ENCODE results near the gene AGPAT4. TPM values are rescaled to one million over a fixed set of nuclear protein-coding genes. Genes with fewer than 3 reads are reported as not detected.

Gene AGPAT4
- total and polyA plus RNA-seq, 2 donors (not counting 1 experiment from before 2014, with no cell fraction given), result 4.4 to 6.1 TPM

- Histone ChIP-seq H3K9me3 (ENCODE audit: control extremely low read depth in 1 of 3, control insufficient read depth in 2 of 3, insufficient read depth in 1 of 3, low read length in 2 of 3) (peaks cover 0 to 3% (median 0%) of the 10 kb centered on the region in 3 donors), H2AFZ (ENCODE audit: insufficient read depth, low read depth, low read length, poor library complexity, severe bottlenecking) (no peak overlapping the region), H3K4me1 (ENCODE audit: control insufficient read depth in 2 of 2, insufficient read depth in 2 of 2, low read length in 2 of 2) (peaks cover 6 to 12% of the 10 kb centered on the region in 2 donors), H3K4me3 (ENCODE audit: control extremely low read depth in 1 of 5, extremely low read depth in 1 of 5, insufficient read depth in 1 of 5, low read depth in 2 of 5, low read length in 4 of 5) (no peak overlapping the region), H3K27me3 (replicated peaks in 1 of 4; ENCODE audit: control extremely low read depth in 1 of 4, control insufficient read depth in 3 of 4, insufficient read depth in 4 of 4, low read length in 3 of 4) (peaks cover 0 to 2% (median 0%) of the 10 kb centered on the region in 4 experiments), H3K9ac (ENCODE audit: low read length) (no peak overlapping the region), H3K4me2 (replicated peaks; ENCODE audit: low read depth, low read length, poor library complexity, severe bottlenecking) (no peak overlapping the region), H3K27ac (ENCODE audit: low read length in 2 of 2) (no peak overlapping the region), H4K20me1 (ENCODE audit: control insufficient read depth, insufficient read depth, low read length, poor library complexity, severe bottlenecking) (no peaks in the 10 kb centered on the region), H3K79me2 (ENCODE audit: control insufficient read depth, insufficient read depth, low read length) (peaks cover 6% of the 10 kb centered on the region), H3K36me3 (replicated peaks in 1 of 2; ENCODE audit: control extremely low read depth in 1 of 2, control insufficient read depth in 1 of 2, extremely low read depth in 1 of 2, insufficient read depth in 2 of 2, low read length in 1 of 2) (no peaks in the 10 kb centered on the region)
- WGBS (ENCODE audit: insufficient coverage), result 100% methylated on average over 4 of the region's 6 CpGs
- Mint-ChIP-seq H3K27ac (no peak overlapping the region), H3K9me3 (ENCODE audit: insufficient read depth) (no peaks in the 10 kb centered on the region), H3K4me3 (no peak overlapping the region), H3K27me3 (no peaks in the 10 kb centered on the region), H3K4me1 (peaks cover 16% of the 10 kb centered on the region)
- intact Hi-C loops (cut with micrococcal nuclease), result no loop called here
- ATAC-seq (ENCODE audit: low read depth) (no peak), DNase-seq (no peak)
- ChIA-PET CTCF (no interaction called here), POLR2A (no interaction called here)
- TF ChIP-seq EZH2 (IDR thresholded peaks at IDR 0.05; ENCODE audit: borderline replicate concordance, insufficient read depth, low read depth, low read length, poor library complexity, severe bottlenecking) (no peak), CTCF (IDR thresholded peaks at IDR 0.05) (no peak)
Observed at GRCh38 chr6:161269310-161269709, 4.6 kb downstream of the AGPAT4 start.

- no peak overlapping the region for H3K4me3 Mint-ChIP-seq
- Histone ChIP-seq H4K20me1 (ENCODE audit: control insufficient read depth, insufficient read depth, low read length, poor library complexity, severe bottlenecking) (no peaks in the 10 kb centered on the region), H3K36me3 (replicated peaks in 1 of 2; ENCODE audit: control extremely low read depth in 1 of 2, control insufficient read depth in 1 of 2, extremely low read depth in 1 of 2, insufficient read depth in 2 of 2, low read length in 1 of 2) (no peaks in the 10 kb centered on the region), H2AFZ (ENCODE audit: insufficient read depth, low read depth, low read length, poor library complexity, severe bottlenecking) (no peak overlapping the region), H3K27ac (ENCODE audit: low read length in 2 of 2) (no peak overlapping the region), H3K79me2 (ENCODE audit: control insufficient read depth, insufficient read depth, low read length) (peaks cover 6% of the 10 kb centered on the region), H3K9ac (ENCODE audit: low read length) (no peak overlapping the region), H3K9me3 (ENCODE audit: control extremely low read depth in 1 of 3, control insufficient read depth in 2 of 3, insufficient read depth in 1 of 3, low read length in 2 of 3) (peaks cover 0 to 3% (median 0%) of the 10 kb centered on the region in 3 donors), H3K4me3 (ENCODE audit: control extremely low read depth in 1 of 5, extremely low read depth in 1 of 5, insufficient read depth in 1 of 5, low read depth in 2 of 5, low read length in 4 of 5) (no peak overlapping the region), H3K4me2 (replicated peaks; ENCODE audit: low read depth, low read length, poor library complexity, severe bottlenecking) (no peak overlapping the region), H3K27me3 (replicated peaks in 1 of 4; ENCODE audit: control extremely low read depth in 1 of 4, control insufficient read depth in 3 of 4, insufficient read depth in 4 of 4, low read length in 3 of 4) (no peaks in the 10 kb centered on the region), H3K4me1 (ENCODE audit: control insufficient read depth in 2 of 2, insufficient read depth in 2 of 2, low read length in 2 of 2) (peaks cover 6 to 9% of the 10 kb centered on the region in 2 donors)
- intact Hi-C loops (cut with micrococcal nuclease), result no loop called here
- H3K4me1 Mint-ChIP-seq, result peaks cover 10% of the 10 kb centered on the region
- DNase-seq, result no peak
- H3K27ac Mint-ChIP-seq, result no peak overlapping the region
- WGBS (ENCODE audit: insufficient coverage), result no CpG with 5 or more reads among the region's 7 CpGs
- H3K27me3 Mint-ChIP-seq, result no peaks in the 10 kb centered on the region
- H3K9me3 Mint-ChIP-seq (ENCODE audit: insufficient read depth), result no peaks in the 10 kb centered on the region
- ChIA-PET POLR2A (no interaction called here), CTCF (no interaction called here)
- TF ChIP-seq EZH2 (IDR thresholded peaks at IDR 0.05; ENCODE audit: borderline replicate concordance, insufficient read depth, low read depth, low read length, poor library complexity, severe bottlenecking), result no peak
- TF ChIP-seq CTCF (IDR thresholded peaks at IDR 0.05), result no peak
- no peak for ATAC-seq (ENCODE audit: low read depth)
Observed at GRCh38 chr6:161268531-161269210, 5.2 kb downstream of the AGPAT4 start.

All from B cell (primary cell).